Measurements from ENCODE around the gene PLCB2.
A peak's percentile ranks its signal among the peaks of the same experiment; 100 is the strongest.

PLCB2 gene

DNA sequence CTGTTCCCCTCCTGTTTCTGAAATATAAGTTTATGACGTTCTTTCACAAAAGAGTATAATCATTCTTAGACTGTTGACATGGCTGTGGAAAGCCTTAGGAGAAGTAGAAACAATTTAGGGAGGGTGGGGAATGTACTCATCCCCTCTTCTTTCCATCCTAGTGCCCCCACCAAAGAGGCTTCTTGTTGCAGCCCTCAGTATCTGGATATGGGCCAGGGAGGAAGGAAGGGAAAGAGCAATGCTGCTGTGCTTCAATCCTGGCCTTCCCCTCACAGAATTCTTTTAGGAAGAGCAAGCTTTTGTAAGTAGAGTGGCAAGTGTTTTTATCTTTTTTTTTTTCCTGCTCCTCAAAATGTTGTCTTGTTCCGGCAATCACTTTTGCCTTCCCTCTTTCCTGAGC, 17.5 kb upstream of the PLCB2 start:
- in situ Hi-C loops (cut with MboI; ENCODE audit: low pct_unique_long_range_greater_than_20kb, low sequenced_read_pairs, unreplicated experiment), result no loop called here
- DNase-seq (ENCODE audit: low spot score), result no peak
- TF ChIP-seq, protein P1, sequence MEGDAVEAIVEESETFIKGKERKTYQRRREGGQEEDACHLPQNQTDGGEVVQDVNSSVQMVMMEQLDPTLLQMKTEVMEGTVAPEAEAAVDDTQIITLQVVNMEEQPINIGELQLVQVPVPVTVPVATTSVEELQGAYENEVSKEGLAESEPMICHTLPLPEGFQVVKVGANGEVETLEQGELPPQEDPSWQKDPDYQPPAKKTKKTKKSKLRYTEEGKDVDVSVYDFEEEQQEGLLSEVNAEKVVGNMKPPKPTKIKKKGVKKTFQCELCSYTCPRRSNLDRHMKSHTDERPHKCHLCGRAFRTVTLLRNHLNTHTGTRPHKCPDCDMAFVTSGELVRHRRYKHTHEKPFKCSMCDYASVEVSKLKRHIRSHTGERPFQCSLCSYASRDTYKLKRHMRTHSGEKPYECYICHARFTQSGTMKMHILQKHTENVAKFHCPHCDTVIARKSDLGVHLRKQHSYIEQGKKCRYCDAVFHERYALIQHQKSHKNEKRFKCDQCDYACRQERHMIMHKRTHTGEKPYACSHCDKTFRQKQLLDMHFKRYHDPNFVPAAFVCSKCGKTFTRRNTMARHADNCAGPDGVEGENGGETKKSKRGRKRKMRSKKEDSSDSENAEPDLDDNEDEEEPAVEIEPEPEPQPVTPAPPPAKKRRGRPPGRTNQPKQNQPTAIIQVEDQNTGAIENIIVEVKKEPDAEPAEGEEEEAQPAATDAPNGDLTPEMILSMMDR (IDR thresholded peaks at IDR 0.05; ENCODE audit: extremely low read depth, insufficient read depth, missing control alignments), result no peak

DNA sequence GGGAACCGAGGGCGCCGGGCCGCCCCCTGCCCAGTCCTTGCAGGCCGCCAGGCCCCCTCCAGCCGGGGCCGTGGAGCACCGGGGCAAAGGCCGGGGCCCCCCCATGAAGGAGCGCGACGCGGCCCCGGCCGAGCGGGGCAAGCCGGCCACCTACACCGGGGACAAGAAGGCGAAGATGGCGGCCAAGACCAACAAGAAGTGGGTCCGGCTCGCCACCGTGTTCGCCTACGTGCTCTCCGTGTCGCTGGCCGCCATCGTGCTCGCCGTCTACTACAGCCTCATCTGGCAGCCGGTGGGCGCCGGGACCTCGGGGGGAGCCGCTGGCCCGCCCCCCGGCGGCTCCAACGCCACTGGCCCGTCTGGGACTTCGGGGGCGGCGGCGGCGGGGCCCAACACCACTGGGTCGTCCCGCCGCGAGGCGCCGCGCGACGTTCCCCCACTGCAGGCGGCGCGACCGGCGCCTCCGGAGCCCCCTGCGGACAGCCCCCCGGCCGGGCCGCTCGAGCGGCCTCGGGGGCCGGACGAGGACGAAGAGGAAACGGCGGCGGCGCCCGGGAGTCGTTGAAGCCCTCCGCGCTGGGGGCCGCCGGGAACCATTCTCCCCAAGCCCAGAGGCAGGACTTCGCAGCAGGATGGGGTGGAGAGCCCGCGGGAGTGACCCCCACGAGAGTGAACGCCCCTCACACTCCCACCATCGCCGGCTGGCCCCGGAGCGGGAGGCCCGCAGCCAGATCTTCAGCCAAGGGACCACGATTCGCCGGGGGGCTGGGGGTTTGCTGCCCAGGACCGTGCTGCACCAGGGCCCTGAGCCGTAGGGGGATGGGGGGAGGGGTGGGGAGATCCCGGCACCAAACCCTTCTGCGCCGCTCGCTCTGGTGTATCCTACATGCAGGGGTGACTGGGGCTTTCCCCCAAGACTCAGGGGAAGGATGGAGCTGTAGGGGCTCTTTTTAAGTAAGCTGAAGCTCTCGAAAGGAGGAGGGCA, 16.5 kb upstream of the PLCB2 start:
- in situ Hi-C loops (cut with MboI; ENCODE audit: low pct_unique_long_range_greater_than_20kb, low sequenced_read_pairs, unreplicated experiment), result no loop called here
- TF ChIP-seq, protein P1 (IDR thresholded peaks at IDR 0.05; ENCODE audit: extremely low read depth, insufficient read depth, missing control alignments), result no peak
- DNase-seq (ENCODE audit: low spot score), result peak; percentile 62

DNA sequence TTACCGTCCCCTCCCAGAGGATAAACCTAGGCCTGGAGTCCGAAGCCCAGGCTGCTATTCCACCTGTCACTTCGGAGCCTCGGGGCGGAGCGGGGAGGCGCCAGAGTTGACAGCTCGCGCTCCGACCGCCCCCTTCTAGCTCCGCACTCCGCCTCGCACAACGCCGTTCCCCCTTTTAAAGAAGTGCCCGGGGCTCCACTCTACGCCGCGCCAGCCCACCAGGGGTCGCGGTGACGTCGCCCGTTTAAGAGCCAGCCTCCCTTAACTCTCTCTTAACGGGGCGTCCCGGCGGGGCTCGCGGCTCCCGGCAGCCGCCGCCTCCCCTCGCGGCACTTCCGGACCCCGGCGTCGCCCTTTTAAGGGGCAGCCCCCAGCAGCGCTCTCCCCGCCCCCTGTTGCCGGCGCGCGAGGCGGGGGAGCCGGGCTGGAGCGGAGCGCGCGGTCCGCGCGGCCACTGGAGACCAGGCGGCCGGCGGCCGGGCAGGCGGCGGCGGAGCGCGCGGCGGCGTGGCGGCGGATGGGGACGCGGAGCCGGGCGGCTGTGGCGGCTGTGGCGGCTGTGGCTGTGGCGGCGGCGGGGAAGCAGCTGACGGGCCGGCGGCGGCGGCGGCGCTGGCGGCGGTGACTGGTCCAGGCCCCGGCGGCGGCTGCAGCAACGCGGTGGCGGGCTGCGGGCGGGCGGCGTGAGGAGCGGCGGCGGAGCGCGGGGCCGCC, 15.7 kb upstream of the PLCB2 start, which contains the start of gene INAFM2:
TSS of gene INAFM2 (plus strand) at position 454 of the 714 bp plus-strand sequence. CDS start 364 bp downstream, outside the sequence.
- DNase-seq (ENCODE audit: low spot score), result peak; percentile 99
- TF ChIP-seq, protein P1 (IDR thresholded peaks at IDR 0.05; ENCODE audit: extremely low read depth, insufficient read depth, missing control alignments), result peak; percentile 39
- in situ Hi-C loops (cut with MboI; ENCODE audit: low pct_unique_long_range_greater_than_20kb, low sequenced_read_pairs, unreplicated experiment), result no loop called here

DNA sequence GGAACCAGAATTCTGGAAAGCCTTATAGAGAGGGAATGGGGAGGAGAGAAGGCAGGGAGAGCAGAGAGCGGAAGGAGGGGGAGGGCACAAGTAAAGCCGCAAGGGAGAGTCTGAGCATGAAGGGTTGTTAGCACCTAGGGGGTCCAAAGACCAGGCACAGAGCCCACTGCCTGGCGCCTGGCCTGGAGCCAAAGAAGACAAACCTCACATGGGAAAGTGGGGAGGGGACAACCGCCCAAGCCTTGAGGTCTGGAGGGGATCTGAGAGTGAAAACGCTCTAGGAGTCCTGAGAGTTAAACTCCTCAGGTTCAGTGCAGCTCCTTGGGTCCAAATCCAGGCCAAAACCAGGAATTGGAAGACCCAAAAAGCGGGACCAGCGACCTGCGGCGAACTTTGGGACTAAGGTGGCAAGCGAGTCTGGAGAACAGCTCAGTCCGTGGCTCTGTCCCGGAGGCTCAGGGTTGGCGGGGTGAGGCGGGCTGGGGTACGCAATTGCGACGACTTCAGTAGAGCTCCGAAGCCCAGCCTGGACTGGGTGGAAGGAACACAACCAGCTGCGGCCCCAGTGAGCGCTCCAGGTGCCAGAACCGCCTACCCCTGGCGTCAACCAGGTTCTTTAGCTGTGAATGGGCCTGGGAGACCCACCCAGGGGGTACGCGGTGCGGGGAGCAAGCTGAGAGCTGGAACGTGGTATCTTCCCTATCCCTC, 14.9 kb upstream of the PLCB2 start:
- TF ChIP-seq, protein P1 (IDR thresholded peaks at IDR 0.05; ENCODE audit: extremely low read depth, insufficient read depth, missing control alignments), result no peak
- in situ Hi-C loops (cut with MboI; ENCODE audit: low pct_unique_long_range_greater_than_20kb, low sequenced_read_pairs, unreplicated experiment), result no loop called here
- no peak for DNase-seq (ENCODE audit: low spot score)

DNA sequence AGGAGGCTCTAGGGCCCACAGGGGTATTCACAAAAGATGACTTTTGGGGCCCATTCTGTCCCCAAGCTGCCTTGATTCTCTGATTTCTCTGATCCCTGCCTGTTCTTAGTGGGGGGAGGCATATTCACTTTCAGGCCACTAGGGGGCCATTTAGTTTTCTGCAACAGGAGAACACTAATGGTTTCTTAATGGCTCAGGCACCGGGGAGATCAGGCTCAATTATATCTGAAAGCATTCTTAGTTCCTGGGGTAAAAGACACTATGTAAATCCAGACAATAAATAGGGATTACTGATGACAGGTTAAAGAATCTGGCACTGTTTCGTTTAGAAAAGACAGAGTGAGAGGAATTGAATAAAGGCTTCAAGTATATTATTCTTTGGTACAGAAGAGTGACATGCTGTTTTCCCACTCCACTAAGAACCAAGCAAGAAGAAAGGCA, 13.2 kb upstream of the PLCB2 start:
- in situ Hi-C loops (cut with MboI; ENCODE audit: low pct_unique_long_range_greater_than_20kb, low sequenced_read_pairs, unreplicated experiment), result no loop called here
- peak; percentile 81 for DNase-seq (ENCODE audit: low spot score)
- TF ChIP-seq, protein P1 (IDR thresholded peaks at IDR 0.05; ENCODE audit: extremely low read depth, insufficient read depth, missing control alignments), result peak; percentile 86

DNA sequence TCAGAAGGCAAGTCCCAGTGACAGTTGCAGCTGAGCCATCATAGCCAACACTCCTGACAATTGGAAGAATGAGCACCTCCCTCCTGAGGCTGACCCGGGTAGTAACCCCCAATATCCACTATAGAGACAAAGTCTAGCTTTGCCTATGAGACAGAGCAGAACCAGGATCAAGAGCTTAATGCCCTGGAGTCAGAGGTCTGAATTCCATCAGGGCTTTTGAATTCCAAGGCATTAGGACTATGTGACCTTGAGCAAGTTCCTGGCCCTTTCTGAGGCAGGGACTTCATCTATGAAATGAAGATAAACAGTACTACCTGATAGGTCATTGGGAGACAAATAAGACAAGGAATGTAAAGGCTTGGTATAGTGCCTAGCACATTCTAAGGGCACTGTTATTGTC, 12.7 kb upstream of the PLCB2 start:
- in situ Hi-C loops (cut with MboI; ENCODE audit: low pct_unique_long_range_greater_than_20kb, low sequenced_read_pairs, unreplicated experiment), result no loop called here
- DNase-seq (ENCODE audit: low spot score), result no peak
- TF ChIP-seq, protein P1 (IDR thresholded peaks at IDR 0.05; ENCODE audit: extremely low read depth, insufficient read depth, missing control alignments), result no peak

Data from GM13977 (cell line).